Parathyroid adenoma (tissue), 2 donors: Measurements from ENCODE around the gene DENND5B.
"Not testable (repeated sequence)": the region's sequence is repeated elsewhere in the genome, so short reads cannot be mapped to it uniquely, and the experiment has no call there.

Experiments
- H2AFZ ChIP-seq: fragments of 300-600 bp; sonication (generic); one replicate; pipeline ENCODE4 v1.7.0; 2017; ENCODE audit warnings: antibody characterized with exemption, mild to moderate bottlenecking
- H3K27ac ChIP-seq: fragments of 300-600 bp; sonication (generic); one replicate; pipeline ENCODE4 v1.7.0; 2017
- H3K27me3 ChIP-seq: fragments of 300-600 bp; sonication (generic); one replicate; pipeline ENCODE4 v1.7.0; 2017; ENCODE audit warnings: low read length; ENCODE audit not compliant: control insufficient read depth, insufficient read depth
- H3K36me3 ChIP-seq: fragments of 300-600 bp; sonication (generic); one replicate; pipeline ENCODE4 v1.7.0; 2017; ENCODE audit warnings: low read length; ENCODE audit not compliant: control insufficient read depth, insufficient read depth
- H3K4me1 ChIP-seq: fragments of 300-600 bp; sonication (generic); one replicate; pipeline ENCODE4 v1.7.0; 2017; ENCODE audit warnings: control low read depth
- H3K4me2 ChIP-seq: fragments of 300-600 bp; sonication (generic); one replicate; pipeline ENCODE4 v1.7.0; 2017; ENCODE audit warnings: low read length
- H3K4me3 ChIP-seq: fragments of 300-600 bp; sonication (generic); one replicate; pipeline ENCODE4 v1.7.0; 2017; ENCODE audit warnings: low read depth, low read length
- H3K79me2 ChIP-seq: fragments of 300-600 bp; sonication (generic); one replicate; pipeline ENCODE4 v1.7.0; 2017; ENCODE audit warnings: control low read depth
- H3K9ac ChIP-seq: fragments of 300-600 bp; sonication (generic); one replicate; pipeline ENCODE4 v1.7.0; 2017; ENCODE audit warnings: mild to moderate bottlenecking
- H3K9me3 ChIP-seq: fragments of 300-600 bp; sonication (generic); one replicate; pipeline ENCODE4 v1.7.0; 2017; ENCODE audit warnings: low read length; ENCODE audit not compliant: control insufficient read depth
- TF ChIP-seq, protein P1 (sequence below): fragments of 300-600 bp; sonication (generic); IDR thresholded peaks from one replicate; pipeline ENCODE4 v1.7.0; 2017; ENCODE audit warnings: antibody characterized with exemption, mild to moderate bottlenecking
- donor health status: primary hyperparathyroidism.

The DENND5B gene

GRCh38 chr12:31506515-31507306 lies 84.2 kb downstream of the DENND5B start:
- Histone ChIP-seq H3K9me3 (no peaks in the 10 kb centered on the region), H3K4me2 (no peak overlapping the region), H3K9ac (no peak overlapping the region), H3K4me1 (peaks cover 4% of the 10 kb centered on the region), H3K27me3 (no peaks in the 10 kb centered on the region), H3K36me3 (no peaks in the 10 kb centered on the region), H3K27ac (no peak overlapping the region), H2AFZ (no peak overlapping the region), H3K4me3 (no peak overlapping the region), H3K79me2 (peaks cover 4% of the 10 kb centered on the region)
- TF ChIP-seq, protein P1, sequence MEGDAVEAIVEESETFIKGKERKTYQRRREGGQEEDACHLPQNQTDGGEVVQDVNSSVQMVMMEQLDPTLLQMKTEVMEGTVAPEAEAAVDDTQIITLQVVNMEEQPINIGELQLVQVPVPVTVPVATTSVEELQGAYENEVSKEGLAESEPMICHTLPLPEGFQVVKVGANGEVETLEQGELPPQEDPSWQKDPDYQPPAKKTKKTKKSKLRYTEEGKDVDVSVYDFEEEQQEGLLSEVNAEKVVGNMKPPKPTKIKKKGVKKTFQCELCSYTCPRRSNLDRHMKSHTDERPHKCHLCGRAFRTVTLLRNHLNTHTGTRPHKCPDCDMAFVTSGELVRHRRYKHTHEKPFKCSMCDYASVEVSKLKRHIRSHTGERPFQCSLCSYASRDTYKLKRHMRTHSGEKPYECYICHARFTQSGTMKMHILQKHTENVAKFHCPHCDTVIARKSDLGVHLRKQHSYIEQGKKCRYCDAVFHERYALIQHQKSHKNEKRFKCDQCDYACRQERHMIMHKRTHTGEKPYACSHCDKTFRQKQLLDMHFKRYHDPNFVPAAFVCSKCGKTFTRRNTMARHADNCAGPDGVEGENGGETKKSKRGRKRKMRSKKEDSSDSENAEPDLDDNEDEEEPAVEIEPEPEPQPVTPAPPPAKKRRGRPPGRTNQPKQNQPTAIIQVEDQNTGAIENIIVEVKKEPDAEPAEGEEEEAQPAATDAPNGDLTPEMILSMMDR = no peak

GRCh38 chr12:31504625-31505222 lies 86.2 kb downstream of the DENND5B start:
- Histone ChIP-seq H3K9ac (no peak overlapping the region), H2AFZ (no peak overlapping the region), H3K79me2 (no peaks in the 10 kb centered on the region), H3K4me3 (no peak overlapping the region), H3K27me3 (no peaks in the 10 kb centered on the region), H3K4me1 (peaks cover 4% of the 10 kb centered on the region), H3K4me2 (no peak overlapping the region), H3K9me3 (no peaks in the 10 kb centered on the region), H3K27ac (no peak overlapping the region), H3K36me3 (no peaks in the 10 kb centered on the region)
- TF ChIP-seq, protein P1 = no peak

DNA sequence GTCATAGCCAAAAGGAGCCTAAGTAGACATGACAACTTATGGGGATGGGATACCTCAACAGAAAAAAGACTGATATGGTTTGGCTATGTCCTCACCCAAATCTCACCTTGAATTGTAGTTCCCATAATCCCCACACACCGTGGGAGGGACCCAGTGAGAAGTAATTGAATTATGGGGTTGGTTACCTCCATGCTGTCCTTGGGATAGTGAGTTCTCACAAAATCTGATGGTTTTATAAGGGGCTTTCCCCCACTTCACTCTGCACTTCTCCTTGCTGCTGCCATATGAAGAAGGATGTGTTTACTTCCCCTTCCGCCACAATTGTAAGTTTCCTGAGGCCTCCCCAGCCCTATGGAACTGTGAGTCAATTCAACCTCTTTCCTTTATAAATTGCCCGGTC lies 89.9 kb downstream of the DENND5B start:
- not testable (repeated sequence) for H3K4me2 ChIP-seq, H3K27ac ChIP-seq, H2AFZ ChIP-seq, H3K27me3 ChIP-seq, H3K4me3 ChIP-seq, H3K9ac ChIP-seq, H3K36me3 ChIP-seq, H3K79me2 ChIP-seq, H3K9me3 ChIP-seq
- peaks cover 13% of the 10 kb centered on the region for H3K4me1 ChIP-seq

DNA sequence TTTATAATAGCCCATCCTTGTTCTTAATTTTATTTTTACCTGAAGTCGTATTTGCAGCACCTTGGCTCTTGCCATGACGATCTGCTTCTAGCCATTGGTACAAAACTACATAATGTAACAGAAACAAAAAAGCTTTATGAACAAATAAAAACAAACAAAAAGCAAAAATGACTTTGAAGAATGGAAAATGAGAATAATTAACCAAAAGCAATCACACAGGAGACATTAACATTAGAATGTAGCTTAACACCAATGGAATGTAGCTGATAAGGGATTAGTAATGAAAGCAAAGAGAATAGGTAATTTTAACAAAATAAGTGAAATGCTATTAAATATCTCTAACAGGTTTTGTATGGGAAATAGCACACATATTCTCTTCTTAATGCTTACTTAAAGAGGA lies 91.4 kb downstream of the DENND5B start:
- no peak overlapping the region for H3K4me3 ChIP-seq
- no peaks in the 10 kb centered on the region for H3K27me3 ChIP-seq
- no peak overlapping the region for H3K27ac ChIP-seq
- TF ChIP-seq, protein P1 = no peak
- no peak overlapping the region for H2AFZ ChIP-seq
- no peaks in the 10 kb centered on the region for H3K9me3 ChIP-seq
- H3K79me2 ChIP-seq = no peaks in the 10 kb centered on the region
- H3K4me1 ChIP-seq = peaks cover 13% of the 10 kb centered on the region
- H3K9ac ChIP-seq = no peak overlapping the region
- H3K4me2 ChIP-seq = no peak overlapping the region
- no peaks in the 10 kb centered on the region for H3K36me3 ChIP-seq

GRCh38 chr12:31498424-31498823 lies 92.5 kb downstream of the DENND5B start:
- H3K9me3 ChIP-seq = no peaks in the 10 kb centered on the region
- H2AFZ ChIP-seq = no peak overlapping the region
- H3K27me3 ChIP-seq = no peaks in the 10 kb centered on the region
- no peaks in the 10 kb centered on the region for H3K36me3 ChIP-seq
- H3K4me3 ChIP-seq = no peak overlapping the region
- no peak overlapping the region for H3K27ac ChIP-seq
- H3K9ac ChIP-seq = no peak overlapping the region
- no peaks in the 10 kb centered on the region for H3K79me2 ChIP-seq
- H3K4me1 ChIP-seq = peaks cover 10% of the 10 kb centered on the region
- H3K4me2 ChIP-seq = no peak overlapping the region
- TF ChIP-seq, protein P1 = no peak
